Small intestine (tissue), 7 donors: ENCODE measurements around the gene CHKB. TPM values are rescaled to one million over a fixed set of nuclear protein-coding genes. Genes with fewer than 3 reads are reported as not detected.

Source experiments
- DNase-seq, 2 donors: peaks; one replicate each; pipeline versions ENCODE4 v3.0.0 to v3.0.0-alpha.2; 2013
- FAIRE-seq: peaks from 2 replicates; lab custom pipeline; 2012; peaks lifted over from hg19 to GRCh38; lab: Jason Lieb, UNC
- H3K27ac ChIP-seq, 3 donors: one replicate each; pipeline ENCODE4 v1.5.1; 2013; ENCODE audit warnings: low read length in 2 of 3, mild to moderate bottlenecking in 2 of 3, control low read depth in 1 of 3, inconsistent platforms in 1 of 3, low read depth in 1 of 3, moderate library complexity in 1 of 3
- H3K27me3 ChIP-seq, 3 donors: one replicate each; pipeline ENCODE4 v1.6.1; 2013; ENCODE audit warnings: low read length in 3 of 3, inconsistent platforms in 1 of 3; ENCODE audit not compliant: control insufficient read depth in 3 of 3, insufficient read depth in 3 of 3
- H3K36me3 ChIP-seq, 3 donors: one replicate each; pipeline ENCODE4 v1.6.1; 2013; ENCODE audit warnings: low read length in 3 of 3, inconsistent platforms in 1 of 3, low read depth in 1 of 3, mild to moderate bottlenecking in 1 of 3, moderate library complexity in 1 of 3; ENCODE audit not compliant: control insufficient read depth in 3 of 3, insufficient read depth in 2 of 3
- H3K4me1 ChIP-seq, 3 donors: one replicate each; pipeline ENCODE4 v1.6.1; 2013; ENCODE audit warnings: low read length in 2 of 3, inconsistent platforms in 1 of 3, low read depth in 1 of 3, mild to moderate bottlenecking in 1 of 3, moderate library complexity in 1 of 3; ENCODE audit not compliant: control insufficient read depth in 3 of 3, insufficient read depth in 2 of 3
- H3K4me3 ChIP-seq, 3 donors: one replicate each; pipeline ENCODE4 v1.5.1; 2013; ENCODE audit warnings: low read length in 3 of 3, control low read depth in 1 of 3, inconsistent platforms in 1 of 3, low read depth in 1 of 3, mild to moderate bottlenecking in 1 of 3, moderate library complexity in 1 of 3
- H3K9me3 ChIP-seq, 2 donors: one replicate each; pipeline ENCODE4 v1.6.1; 2013; ENCODE audit warnings: low read depth in 1 of 2, low read length in 1 of 2; ENCODE audit not compliant: control insufficient read depth in 2 of 2, insufficient read depth in 1 of 2
- WGBS, 3 donors: extraction: QIAGEN DNeasy Blood & Tissue Kit; methylation state at CpG; one replicate each; pipeline ENCODE4 v1.1.7; 2013; 5-methylcytosine and 5-hydroxymethylcytosine counted together
- polyA plus RNA-seq, 4 donors: library from polyadenylated mRNA; stranded (reverse) in 3 of 4; unstranded in 1 of 4; fragments of 200-250 nt in 3 of 4; fragments of 120-200 nt in 1 of 4; gene quantifications; one replicate each; pipeline versions ENCODE4 v1.2.1 to v1.2.3, GENCODE V29; 2013
- donor health status: healthy with polysubstance abuse.
- donor health status: control.
- donor health status: control.
- donor health status: Bipolar disorder and iron deficiency.
- donor health status: healthy.

Gene CHKB
- polyA plus RNA-seq, 4 donors = 61.2 to 371 (median 223) TPM

- Histone ChIP-seq H3K27ac (peak overlapping the region in 1 of 3 donors; percentile 78), H3K9me3 (no peaks in the 10 kb centered on the region), H3K36me3 (no peaks in the 10 kb centered on the region), H3K4me1 (peaks cover 0 to 46% (median 4%) of the 10 kb centered on the region in 3 donors), H3K27me3 (peaks cover 0 to 37% (median 0%) of the 10 kb centered on the region in 3 donors), H3K4me3 (no peak overlapping the region)
- FAIRE-seq = no peak
- WGBS, 3 donors = 65 to 73% (median 70%) methylated on average over 19 of the region's 19 CpGs
- no peak for DNase-seq
Measured at GRCh38 chr22:50532824-50533796, 49.5 kb downstream of the CHKB start.

- 3 to 5% (median 5%) methylated on average over 34 to 56 of the region's 56 CpGs for WGBS, 3 donors
- FAIRE-seq = no peak
- H3K27me3 ChIP-seq = peaks cover 0 to 37% (median 0%) of the 10 kb centered on the region in 3 donors
Measured at GRCh38 chr22:50531962-50532674, 50.5 kb downstream of the CHKB start.

GRCh38 chr22:50531546-50531961, 51.1 kb downstream of the CHKB start:
- peak; percentile 62 to 78 for DNase-seq
- no peak for FAIRE-seq
- H3K36me3 ChIP-seq = peaks cover 0 to 3% (median 0%) of the 10 kb centered on the region in 3 donors
- H3K27me3 ChIP-seq = peaks cover 0 to 37% (median 0%) of the 10 kb centered on the region in 3 donors
- peaks cover 0 to 50% (median 6%) of the 10 kb centered on the region in 3 donors for H3K4me1 ChIP-seq
- peak overlapping the region; percentile 45 to 76 (median 57) for H3K4me3 ChIP-seq
- peak overlapping the region; percentile 84 to 100 (median 95) for H3K27ac ChIP-seq
- no peaks in the 10 kb centered on the region for H3K9me3 ChIP-seq
- 1% methylated on average over 14 to 44 of the region's 44 CpGs for WGBS, 3 donors

More at GRCh38 chr22:50531962-50532674, 50.5 kb downstream of the CHKB start:
- Histone ChIP-seq H3K36me3 (peaks cover 0 to 3% (median 0%) of the 10 kb centered on the region in 3 donors), H3K9me3 (no peaks in the 10 kb centered on the region), H3K4me3 (peak overlapping the region; percentile 45 to 76 (median 57)), H3K27ac (peak overlapping the region; percentile 84 to 100 (median 95)), H3K4me1 (peaks cover 0 to 46% (median 6%) of the 10 kb centered on the region in 3 donors)
- DNase-seq = peak; percentile 74 to 85

- no peaks in the 10 kb centered on the region for H3K9me3 ChIP-seq
- H3K27ac ChIP-seq = peak overlapping the region; percentile 84 to 100 (median 95)
- H3K27me3 ChIP-seq = peaks cover 0 to 37% (median 0%) of the 10 kb centered on the region in 3 donors
- DNase-seq = peak; percentile 91 to 93
- WGBS, 3 donors = 1 to 2% (median 1%) methylated on average over 48 to 53 of the region's 53 CpGs
- peaks cover 0 to 52% (median 6%) of the 10 kb centered on the region in 3 donors for H3K4me1 ChIP-seq
- peak overlapping the region; percentile 45 to 76 (median 57) for H3K4me3 ChIP-seq
- no peak for FAIRE-seq
- peaks cover 0 to 3% (median 0%) of the 10 kb centered on the region in 3 donors for H3K36me3 ChIP-seq
Measured at GRCh38 chr22:50530877-50531545, 51.6 kb downstream of the CHKB start.

GRCh38 chr22:50530580-50530876, 52.1 kb downstream of the CHKB start:
- H3K9me3 ChIP-seq = no peaks in the 10 kb centered on the region
- H3K27me3 ChIP-seq = peaks cover 0 to 37% (median 0%) of the 10 kb centered on the region in 3 donors
- peak overlapping the region; percentile 84 to 100 (median 95) for H3K27ac ChIP-seq
- H3K4me1 ChIP-seq = peaks cover 0 to 52% (median 6%) of the 10 kb centered on the region in 3 donors
- H3K36me3 ChIP-seq = peaks cover 0 to 3% (median 0%) of the 10 kb centered on the region in 3 donors
- peak overlapping the region; percentile 45 to 76 (median 57) for H3K4me3 ChIP-seq
- WGBS, 3 donors = 0 to 2% (median 0%) methylated on average over 14 to 21 of the region's 21 CpGs
- DNase-seq (no peak), FAIRE-seq (no peak)

- 1% methylated on average over 59 to 92 of the region's 92 CpGs for WGBS, 3 donors
- no peaks in the 10 kb centered on the region for H3K9me3 ChIP-seq
- DNase-seq = peak; percentile 91 to 92
- no peak for FAIRE-seq
- peak within 1 kb of the TSS; percentile 84 to 100 (median 95) for H3K27ac ChIP-seq
- H3K36me3 ChIP-seq = peaks cover 0 to 3% (median 0%) of the 10 kb centered on the region in 3 donors
- peak within 1 kb of the TSS; percentile 45 to 76 (median 57) for H3K4me3 ChIP-seq
- H3K27me3 ChIP-seq = peaks cover 0 to 37% (median 0%) of the 10 kb centered on the region in 3 donors
- peaks cover 0 to 52% (median 6%) of the 10 kb centered on the region in 3 donors for H3K4me1 ChIP-seq
Measured at GRCh38 chr22:50529897-50530579, 52.6 kb downstream of the CHKB start, which contains the start of gene TYMP. TYMP (minus strand) TSS chr22:50530012; CDS start chr22:50529709, 303 bp downstream.

GRCh38 chr22:50529416-50529896, 53.2 kb downstream of the CHKB start:
- H3K9me3 ChIP-seq = no peaks in the 10 kb centered on the region
- H3K36me3 ChIP-seq = peaks cover 0 to 3% (median 0%) of the 10 kb centered on the region in 3 donors
- no peak for FAIRE-seq
- peak overlapping the region; percentile 40 to 57 (median 47) for H3K4me3 ChIP-seq
- DNase-seq = no peak
- peak overlapping the region; percentile 76 to 100 (median 95) for H3K27ac ChIP-seq
- WGBS, 3 donors = 15 to 21% (median 20%) methylated on average over 39 to 50 of the region's 50 CpGs
- H3K4me1 ChIP-seq = peaks cover 0 to 53% (median 6%) of the 10 kb centered on the region in 3 donors
- H3K27me3 ChIP-seq = peaks cover 0 to 37% (median 0%) of the 10 kb centered on the region in 3 donors
